ENCODE results near the gene SP100. TPM values are rescaled to one million over a fixed set of nuclear protein-coding genes. Genes with fewer than 3 reads are reported as not detected.

SP100 gene
- polyA plus RNA-seq, 1 donor (not counting 4 experiments of a cell fraction or from before 2014, with no cell fraction given), result 136 TPM

DNA sequence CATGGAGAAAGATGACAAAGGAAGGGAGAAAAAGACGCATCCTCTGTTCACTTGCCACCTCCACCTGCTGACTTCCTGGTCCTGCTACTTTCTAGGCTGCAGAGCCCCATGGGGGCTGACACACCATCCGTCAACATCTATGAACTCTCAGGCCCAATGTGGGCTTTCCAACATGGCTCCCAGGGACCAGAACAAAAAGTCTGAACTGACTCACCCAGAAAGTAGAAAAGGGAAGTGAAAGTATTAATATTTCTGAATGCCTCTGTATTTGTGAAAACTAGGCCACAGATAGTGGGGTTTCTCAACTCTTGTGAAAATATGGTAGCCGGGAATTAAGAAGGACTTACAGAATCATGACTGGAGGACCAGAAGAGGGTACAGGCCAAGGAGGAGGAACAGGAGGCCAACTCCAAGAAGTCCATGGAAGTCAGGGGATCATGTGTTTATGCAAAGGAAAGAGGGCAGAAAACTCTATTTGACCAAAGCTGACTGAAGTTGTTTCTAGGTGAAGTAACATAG, 173.6 kb downstream of the SP100 start:
- FAIRE-seq (no peak), DNase-seq (ENCODE audit: low read depth, low spot score) (no peak)
- H2AFZ ChIP-seq (ENCODE audit: control insufficient read depth, low read length), result no peak overlapping the region
- H3K9me1 ChIP-seq (ENCODE audit: control insufficient read depth, extremely low read depth, insufficient read depth, low read length), result no peaks in the 10 kb centered on the region
- dilution Hi-C loops (cut with MboI; ENCODE audit: extremely low pct_ligation_motif_present, low sequenced_read_pairs), result no loop called here
- no peak overlapping the region for H3K4me2 ChIP-seq (ENCODE audit: control insufficient read depth, extremely low read depth, insufficient read depth, low read depth, low read length)
- no peak overlapping the region for H3K9ac ChIP-seq (ENCODE audit: control insufficient read depth, extremely low read depth, insufficient read depth, low read length)
- H3K79me2 ChIP-seq (ENCODE audit: control insufficient read depth, insufficient read depth, low read length), result no peaks in the 10 kb centered on the region
- no peak overlapping the region for H3K27ac ChIP-seq (ENCODE audit: control insufficient read depth, insufficient read depth, low read length)
- H3K27me3 ChIP-seq (ENCODE audit: control insufficient read depth, extremely low read depth, insufficient read depth, low read length), result no peaks in the 10 kb centered on the region
- no peaks in the 10 kb centered on the region for H3K36me3 ChIP-seq (ENCODE audit: control insufficient read depth in 2 of 2, extremely low read depth in 1 of 2, insufficient read depth in 2 of 2, low read length in 2 of 2)
- TF ChIP-seq EZH2 (IDR thresholded peaks at IDR 0.05; ENCODE audit: low read length), result no peak
- TF ChIP-seq, protein P1, sequence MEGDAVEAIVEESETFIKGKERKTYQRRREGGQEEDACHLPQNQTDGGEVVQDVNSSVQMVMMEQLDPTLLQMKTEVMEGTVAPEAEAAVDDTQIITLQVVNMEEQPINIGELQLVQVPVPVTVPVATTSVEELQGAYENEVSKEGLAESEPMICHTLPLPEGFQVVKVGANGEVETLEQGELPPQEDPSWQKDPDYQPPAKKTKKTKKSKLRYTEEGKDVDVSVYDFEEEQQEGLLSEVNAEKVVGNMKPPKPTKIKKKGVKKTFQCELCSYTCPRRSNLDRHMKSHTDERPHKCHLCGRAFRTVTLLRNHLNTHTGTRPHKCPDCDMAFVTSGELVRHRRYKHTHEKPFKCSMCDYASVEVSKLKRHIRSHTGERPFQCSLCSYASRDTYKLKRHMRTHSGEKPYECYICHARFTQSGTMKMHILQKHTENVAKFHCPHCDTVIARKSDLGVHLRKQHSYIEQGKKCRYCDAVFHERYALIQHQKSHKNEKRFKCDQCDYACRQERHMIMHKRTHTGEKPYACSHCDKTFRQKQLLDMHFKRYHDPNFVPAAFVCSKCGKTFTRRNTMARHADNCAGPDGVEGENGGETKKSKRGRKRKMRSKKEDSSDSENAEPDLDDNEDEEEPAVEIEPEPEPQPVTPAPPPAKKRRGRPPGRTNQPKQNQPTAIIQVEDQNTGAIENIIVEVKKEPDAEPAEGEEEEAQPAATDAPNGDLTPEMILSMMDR (optimal IDR thresholded peaks at IDR 0.05 in 1 of 3, IDR thresholded peaks at IDR 0.05 in 1 of 3, conservative IDR thresholded peaks at IDR 0.05 in 1 of 3; ENCODE audit: extremely low read depth in 1 of 3, insufficient read depth in 2 of 3, low read length in 3 of 3), result no peak
- no peak overlapping the region for H3K4me3 ChIP-seq (ENCODE audit: control insufficient read depth in 2 of 3, extremely low read depth in 1 of 3, insufficient read depth in 2 of 3, low read depth in 1 of 3, low read length in 3 of 3)
- no peaks in the 10 kb centered on the region for H4K20me1 ChIP-seq (ENCODE audit: control insufficient read depth, extremely low read depth, insufficient read depth, low read length)
- H3K4me1 ChIP-seq (ENCODE audit: control insufficient read depth, extremely low read depth, insufficient read depth, low read length), result no peaks in the 10 kb centered on the region
- no peaks in the 10 kb centered on the region for H3K9me3 ChIP-seq (ENCODE audit: control insufficient read depth, low read depth, low read length)

DNA sequence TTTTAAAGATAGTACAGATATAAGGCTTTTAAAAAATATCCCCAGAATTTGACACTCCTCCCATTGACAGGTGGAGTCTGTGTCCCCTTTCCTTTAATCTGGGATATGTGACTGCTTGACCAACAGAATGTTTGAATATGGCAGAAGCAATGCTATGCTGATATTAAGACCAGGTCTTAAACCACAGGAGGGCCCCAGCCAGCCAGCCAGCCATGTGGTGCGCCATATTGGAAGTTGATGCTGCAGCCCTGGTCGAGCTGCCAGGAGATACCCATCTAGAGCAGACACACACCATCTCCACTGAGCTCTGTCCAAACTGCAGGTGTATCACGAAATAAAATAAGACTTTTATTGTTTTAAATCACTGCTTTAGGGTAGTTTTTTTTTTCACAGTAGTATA, 174.3 kb downstream of the SP100 start:
- H3K4me1 ChIP-seq (ENCODE audit: control insufficient read depth, extremely low read depth, insufficient read depth, low read length), result no peaks in the 10 kb centered on the region
- DNase-seq (ENCODE audit: low read depth, low spot score) (no peak), FAIRE-seq (no peak)
- no peak overlapping the region for H3K4me2 ChIP-seq (ENCODE audit: control insufficient read depth, extremely low read depth, insufficient read depth, low read depth, low read length)
- H3K9me3 ChIP-seq (ENCODE audit: control insufficient read depth, low read depth, low read length), result no peaks in the 10 kb centered on the region
- dilution Hi-C loops (cut with MboI; ENCODE audit: extremely low pct_ligation_motif_present, low sequenced_read_pairs), result no loop called here
- no peak for TF ChIP-seq EZH2 (IDR thresholded peaks at IDR 0.05; ENCODE audit: low read length)
- no peak overlapping the region for H3K4me3 ChIP-seq (ENCODE audit: control insufficient read depth in 2 of 3, extremely low read depth in 1 of 3, insufficient read depth in 2 of 3, low read depth in 1 of 3, low read length in 3 of 3)
- no peaks in the 10 kb centered on the region for H3K36me3 ChIP-seq (ENCODE audit: control insufficient read depth in 2 of 2, extremely low read depth in 1 of 2, insufficient read depth in 2 of 2, low read length in 2 of 2)
- H3K9me1 ChIP-seq (ENCODE audit: control insufficient read depth, extremely low read depth, insufficient read depth, low read length), result no peaks in the 10 kb centered on the region
- no peaks in the 10 kb centered on the region for H4K20me1 ChIP-seq (ENCODE audit: control insufficient read depth, extremely low read depth, insufficient read depth, low read length)
- no peaks in the 10 kb centered on the region for H3K79me2 ChIP-seq (ENCODE audit: control insufficient read depth, insufficient read depth, low read length)
- H3K9ac ChIP-seq (ENCODE audit: control insufficient read depth, extremely low read depth, insufficient read depth, low read length), result no peak overlapping the region
- no peak overlapping the region for H2AFZ ChIP-seq (ENCODE audit: control insufficient read depth, low read length)
- no peaks in the 10 kb centered on the region for H3K27me3 ChIP-seq (ENCODE audit: control insufficient read depth, extremely low read depth, insufficient read depth, low read length)
- no peak overlapping the region for H3K27ac ChIP-seq (ENCODE audit: control insufficient read depth, insufficient read depth, low read length)

DNA sequence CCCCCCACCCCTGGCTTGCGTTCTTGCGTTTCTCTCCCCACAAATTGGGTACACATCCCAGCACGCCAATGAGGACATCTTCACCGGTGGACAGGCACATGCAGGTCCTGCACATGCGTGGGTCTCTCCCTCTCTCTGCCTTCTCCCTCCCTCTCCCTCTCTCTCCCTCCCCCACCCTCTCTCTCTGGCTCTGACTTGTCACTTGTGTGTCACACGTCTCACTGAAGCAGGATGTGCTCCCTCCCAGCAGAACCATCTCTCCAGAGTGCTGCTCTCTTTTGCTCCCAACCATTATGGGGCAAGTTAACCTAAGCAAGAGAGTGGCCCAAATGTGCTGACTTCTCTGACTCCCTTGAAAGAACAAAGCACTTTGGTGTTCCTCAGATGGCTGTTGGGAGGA, 175.8 kb downstream of the SP100 start:
- FAIRE-seq, result no peak
- H3K9me3 ChIP-seq (ENCODE audit: control insufficient read depth, low read depth, low read length), result no peaks in the 10 kb centered on the region
- H4K20me1 ChIP-seq (ENCODE audit: control insufficient read depth, extremely low read depth, insufficient read depth, low read length), result no peaks in the 10 kb centered on the region
- TF ChIP-seq EZH2 (IDR thresholded peaks at IDR 0.05; ENCODE audit: low read length), result no peak
- TF ChIP-seq, protein P1 (optimal IDR thresholded peaks at IDR 0.05 in 1 of 3, IDR thresholded peaks at IDR 0.05 in 1 of 3, conservative IDR thresholded peaks at IDR 0.05 in 1 of 3; ENCODE audit: extremely low read depth in 1 of 3, insufficient read depth in 2 of 3, low read length in 3 of 3), result no peak
- dilution Hi-C loops (cut with MboI; ENCODE audit: extremely low pct_ligation_motif_present, low sequenced_read_pairs), result no loop called here
- H3K27ac ChIP-seq (ENCODE audit: control insufficient read depth, insufficient read depth, low read length), result no peak overlapping the region
- H3K4me1 ChIP-seq (ENCODE audit: control insufficient read depth, extremely low read depth, insufficient read depth, low read length), result no peaks in the 10 kb centered on the region
- no peaks in the 10 kb centered on the region for H3K36me3 ChIP-seq (ENCODE audit: control insufficient read depth in 2 of 2, extremely low read depth in 1 of 2, insufficient read depth in 2 of 2, low read length in 2 of 2)
- H3K27me3 ChIP-seq (ENCODE audit: control insufficient read depth, extremely low read depth, insufficient read depth, low read length), result no peaks in the 10 kb centered on the region
- H3K9ac ChIP-seq (ENCODE audit: control insufficient read depth, extremely low read depth, insufficient read depth, low read length), result no peak overlapping the region
- H3K4me3 ChIP-seq (ENCODE audit: control insufficient read depth in 2 of 3, extremely low read depth in 1 of 3, insufficient read depth in 2 of 3, low read depth in 1 of 3, low read length in 3 of 3), result no peak overlapping the region
- H3K4me2 ChIP-seq (ENCODE audit: control insufficient read depth, extremely low read depth, insufficient read depth, low read depth, low read length), result no peak overlapping the region
- H3K79me2 ChIP-seq (ENCODE audit: control insufficient read depth, insufficient read depth, low read length), result no peaks in the 10 kb centered on the region
- no peak overlapping the region for H2AFZ ChIP-seq (ENCODE audit: control insufficient read depth, low read length)
- no peaks in the 10 kb centered on the region for H3K9me1 ChIP-seq (ENCODE audit: control insufficient read depth, extremely low read depth, insufficient read depth, low read length)
- DNase-seq (ENCODE audit: low read depth, low spot score), result no peak
